Right kidney (tissue), 9 donors: ENCODE data around the gene NCOA5.

Source experiments
- DNase-seq: peaks from one replicate; pipeline ENCODE4 v3.0.0-alpha.2; 2016
- long read RNA-seq, 8 donors: transcript quantifications; one replicate each; lab custom pipeline, GENCODE V29; 2026

NCOA5 gene
- long read RNA-seq, donor 1, transcript NCOA5-201 (8 exons, 3,220 nt), result major isoform, 7 of 12 reads
- long read RNA-seq, donor 1, partial matches to known transcripts, result 0 of 12 reads
- long read RNA-seq, donor 1, other reads (novel, unspliced or antisense), result 5 of 12 reads
- long read RNA-seq, donor 2, transcript NCOA5-201 (8 exons, 3,220 nt), result major isoform, 5 of 5 reads
- long read RNA-seq, donor 2, partial matches to known transcripts, result 0 of 5 reads
- long read RNA-seq, donor 2, other reads (novel, unspliced or antisense), result 0 of 5 reads
- long read RNA-seq, donor 3, partial matches to known transcripts, result 0 of 1 reads
- long read RNA-seq, donor 3, other reads (novel, unspliced or antisense), result 0 of 1 reads
- long read RNA-seq, donor 4, partial matches to known transcripts, result 0 of 1 reads
- long read RNA-seq, donor 4, other reads (novel, unspliced or antisense), result 0 of 1 reads
- long read RNA-seq, donor 5, transcript NCOA5-201 (8 exons, 3,220 nt), result major isoform, 6 of 6 reads
- long read RNA-seq, donor 5, partial matches to known transcripts, result 0 of 6 reads
- long read RNA-seq, donor 5, other reads (novel, unspliced or antisense), result 0 of 6 reads
- long read RNA-seq, donor 6, partial matches to known transcripts, result 5 of 9 reads
- long read RNA-seq, donor 6, other reads (novel, unspliced or antisense), result 0 of 9 reads
- long read RNA-seq, donor 7, transcript NCOA5-201 (8 exons, 3,220 nt), result major isoform, 9 of 28 reads
- long read RNA-seq, donor 7, partial matches to known transcripts, result 19 of 28 reads
- long read RNA-seq, donor 7, other reads (novel, unspliced or antisense), result 0 of 28 reads
- long read RNA-seq, donor 8, transcript NCOA5-201 (8 exons, 3,220 nt), result major isoform, 6 of 6 reads
- long read RNA-seq, donor 8, partial matches to known transcripts, result 0 of 6 reads
- long read RNA-seq, donor 8, other reads (novel, unspliced or antisense), result 0 of 6 reads

DNA sequence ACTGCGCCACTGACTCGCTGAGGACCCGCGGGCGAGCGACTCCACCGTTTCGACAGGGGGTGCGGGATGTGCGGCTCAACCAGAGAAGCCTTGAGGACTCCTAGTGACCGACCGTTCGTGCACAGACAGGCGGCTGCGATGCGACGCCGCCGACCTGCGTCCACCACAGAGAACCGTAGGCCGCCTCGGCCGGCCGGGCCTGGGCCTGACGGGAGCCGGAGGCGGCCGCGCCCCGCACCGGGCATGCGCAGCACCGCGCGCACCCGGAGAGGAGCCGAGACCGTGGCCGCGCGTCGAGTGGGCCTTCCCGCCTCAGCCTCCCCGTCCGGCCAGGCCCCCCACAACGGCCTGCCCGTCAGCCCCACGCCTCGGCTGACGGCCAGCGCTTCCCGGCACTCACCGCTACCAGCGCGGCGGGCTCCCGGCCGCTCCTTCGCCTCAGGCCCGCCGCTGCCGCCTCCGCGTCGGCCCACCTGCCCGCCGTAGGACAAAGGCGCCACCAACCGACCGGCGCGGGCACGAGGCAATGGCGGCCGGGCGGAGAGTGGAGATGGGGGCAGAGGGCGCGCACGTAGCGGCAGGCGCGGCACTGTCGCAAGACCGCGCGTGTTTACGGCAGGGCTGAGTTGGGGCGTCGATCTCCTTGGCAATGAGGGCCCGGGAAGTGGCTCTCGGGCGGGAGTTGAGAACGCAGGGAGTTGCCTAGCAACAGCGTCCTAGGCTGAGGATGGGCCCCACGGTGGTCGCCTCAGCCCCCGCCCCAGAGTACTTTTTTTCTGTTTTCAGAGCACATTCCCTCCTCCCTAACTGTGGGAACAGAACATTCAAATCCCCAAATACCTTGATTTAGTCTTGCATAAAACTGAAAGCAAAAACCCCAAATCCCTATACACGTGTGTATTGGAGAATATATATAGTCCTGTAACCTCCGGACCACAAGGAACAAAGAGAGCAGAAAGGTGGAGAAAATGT, at the start of gene NCOA5:
TSS of gene NCOA5 (minus strand) at position 546 of the 972 bp plus-strand sequence. CDS start 10,538 bp downstream, outside the sequence.
- DNase-seq, result peak; percentile 100

DNA sequence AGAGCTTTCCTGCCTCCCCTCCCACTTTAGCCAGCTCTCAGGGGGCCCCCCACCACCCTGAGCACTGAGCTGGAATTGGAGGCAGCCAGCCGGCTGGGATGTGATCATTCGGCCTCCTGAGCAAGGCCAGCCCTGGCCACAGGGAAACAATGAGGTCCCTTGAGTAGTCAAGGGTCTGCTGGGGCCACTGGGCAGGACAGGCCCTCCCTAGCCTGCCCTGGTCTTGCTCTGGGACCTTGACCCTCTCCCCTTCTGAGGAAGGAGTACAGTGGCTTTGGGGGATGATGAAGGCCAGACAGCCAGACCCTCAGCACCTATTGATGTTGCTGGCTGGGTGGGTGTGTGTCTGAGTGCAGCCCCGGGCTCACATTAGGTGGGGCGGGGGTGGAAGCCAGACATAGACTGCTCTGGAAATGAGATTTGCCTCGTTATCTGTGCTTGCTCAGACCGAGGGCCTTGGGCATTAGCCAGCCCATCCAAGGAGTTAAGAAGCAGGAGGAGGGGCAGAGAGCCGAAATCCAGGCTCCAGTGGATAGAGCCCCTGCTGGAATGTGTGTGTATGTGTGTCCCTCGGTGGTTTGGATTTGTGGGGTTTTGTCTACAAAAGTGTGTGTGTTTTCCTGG, 49.6 kb upstream of the NCOA5 start:
- no peak for DNase-seq

DNA sequence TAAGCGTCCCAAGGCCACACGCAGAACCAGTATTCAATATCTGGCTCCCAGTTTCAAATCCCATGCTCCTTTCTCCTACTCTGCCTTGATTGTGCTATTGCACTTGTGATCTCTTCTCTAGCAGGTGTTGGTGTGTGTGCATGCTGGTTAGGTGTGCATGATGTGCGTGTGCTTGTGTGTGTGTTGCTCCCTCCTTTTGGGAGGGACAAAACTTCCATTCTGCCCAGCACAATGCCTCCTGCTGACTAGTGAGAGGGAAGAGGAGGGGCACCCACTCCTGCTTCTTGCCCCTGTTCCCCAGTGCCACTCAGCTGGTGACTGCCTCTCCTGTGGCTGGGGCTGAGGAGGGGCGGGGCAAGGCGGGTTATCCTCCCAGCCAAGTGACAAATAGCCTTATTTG, 48.1 kb upstream of the NCOA5 start:
- no peak for DNase-seq

DNA sequence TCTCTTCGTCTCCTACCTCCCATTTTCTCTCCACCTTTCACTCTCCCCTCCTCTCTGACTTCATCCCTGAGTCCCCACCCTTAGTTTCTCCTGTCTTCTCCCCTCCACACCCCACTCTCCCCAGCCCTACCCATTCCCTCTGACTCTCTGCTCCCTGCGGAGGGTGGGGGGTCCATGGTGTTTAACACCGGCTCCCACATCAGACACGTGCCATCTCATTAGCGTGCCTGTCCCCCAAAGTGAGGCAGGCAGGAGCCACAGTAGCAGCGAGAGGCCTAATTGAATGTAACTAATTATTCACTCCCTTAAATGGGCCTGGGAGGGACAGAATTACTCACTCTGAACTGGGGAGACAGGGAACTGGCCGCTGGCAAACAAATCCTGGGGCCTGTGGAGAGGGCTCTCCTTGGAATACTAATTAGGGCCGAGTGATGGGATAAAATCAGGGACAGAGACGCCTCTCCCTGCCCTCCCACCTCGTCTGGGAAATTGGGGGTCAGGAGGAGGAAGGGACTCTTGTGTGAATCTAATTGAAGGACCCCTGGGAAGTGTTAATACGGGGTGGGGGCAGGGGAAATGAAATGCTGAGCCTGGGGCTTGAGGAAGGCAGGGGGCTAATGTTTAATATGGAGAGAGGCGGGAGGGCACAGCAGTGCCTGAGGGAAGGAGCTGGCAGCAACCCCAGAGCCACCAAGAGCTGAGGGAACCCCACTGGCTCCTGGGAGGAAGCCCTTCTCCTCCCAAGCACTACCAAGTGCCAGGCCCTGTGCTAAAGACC, 46.3 kb upstream of the NCOA5 start:
- no peak for DNase-seq

DNA sequence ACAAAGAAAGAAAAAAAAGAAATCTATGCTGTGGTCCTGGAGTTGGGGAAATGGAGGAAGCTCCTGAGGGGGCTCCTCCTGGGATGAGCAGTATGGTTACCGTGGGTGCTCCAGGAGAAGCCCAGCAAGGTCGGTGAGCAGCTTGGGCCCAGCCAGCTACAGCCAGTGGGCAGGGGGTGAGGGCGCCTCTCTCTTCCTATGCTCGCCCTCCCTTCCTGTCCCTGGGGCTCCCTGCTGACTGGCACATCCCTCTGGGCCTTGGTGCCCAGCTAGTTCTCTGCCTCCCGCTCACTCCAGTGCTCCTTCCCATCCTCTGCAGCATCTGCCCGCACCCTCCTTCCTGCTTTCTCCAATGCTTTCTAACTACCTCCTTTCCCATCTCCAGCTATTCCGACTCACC, 45.0 kb upstream of the NCOA5 start:
- no peak for DNase-seq

DNA sequence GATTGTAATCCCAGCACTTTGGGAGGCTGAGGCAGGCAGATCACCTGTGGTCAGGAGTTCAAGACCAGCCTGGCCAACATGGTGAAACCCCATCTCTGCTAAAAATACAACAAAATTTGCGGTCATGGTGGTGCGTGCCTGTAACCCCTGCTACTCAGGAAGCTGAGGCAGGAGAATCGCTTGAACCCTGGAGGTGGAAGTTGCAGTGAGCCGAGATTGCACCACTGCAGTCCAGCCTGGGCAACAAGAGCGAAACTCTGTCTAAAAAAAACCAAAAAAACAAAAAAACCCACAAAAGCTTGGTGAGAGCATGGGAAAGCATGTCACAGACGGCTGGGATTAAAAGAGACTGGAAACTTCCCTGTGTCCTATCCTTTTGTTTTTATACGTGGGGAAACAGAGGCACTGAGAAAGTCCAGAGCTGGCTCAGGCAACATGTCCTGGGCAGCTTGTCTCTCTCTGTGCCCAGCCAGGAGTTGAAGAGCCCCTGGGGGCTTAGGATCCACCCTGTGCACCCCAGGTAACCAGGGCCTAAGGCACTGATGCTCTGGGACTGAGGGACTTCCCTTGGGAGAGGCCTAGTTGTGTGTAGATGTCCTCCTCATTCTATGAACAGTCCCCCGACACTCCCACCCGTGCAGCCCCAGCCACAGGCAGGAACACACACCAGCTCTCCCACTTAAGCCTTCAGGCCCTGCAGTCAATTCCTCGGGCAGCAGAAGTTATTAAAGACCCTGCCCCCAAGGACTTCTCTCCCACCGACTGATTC, 44.3 kb upstream of the NCOA5 start:
- no peak for DNase-seq

DNA sequence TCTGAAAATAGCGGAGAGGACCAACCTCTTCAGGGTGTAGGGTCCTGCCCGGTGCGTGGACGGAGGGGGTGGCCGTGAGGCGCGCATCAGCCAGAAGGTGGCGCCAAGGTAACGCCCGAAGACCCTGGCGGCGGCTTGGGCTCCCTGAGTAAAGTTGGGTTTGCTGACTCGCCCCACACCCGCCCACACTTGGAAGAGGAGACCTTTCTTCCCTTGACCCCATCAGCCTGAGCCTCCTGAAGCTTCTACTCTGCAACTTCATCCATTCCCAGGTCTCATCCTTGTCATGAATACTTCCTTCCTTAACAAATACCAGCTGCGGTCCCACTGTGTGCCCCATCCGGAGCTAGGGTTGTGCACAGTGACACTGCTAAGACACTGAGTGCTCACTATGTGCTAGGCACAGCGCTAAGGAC, 43.0 kb upstream of the NCOA5 start:
- DNase-seq, result peak; percentile 47

DNA sequence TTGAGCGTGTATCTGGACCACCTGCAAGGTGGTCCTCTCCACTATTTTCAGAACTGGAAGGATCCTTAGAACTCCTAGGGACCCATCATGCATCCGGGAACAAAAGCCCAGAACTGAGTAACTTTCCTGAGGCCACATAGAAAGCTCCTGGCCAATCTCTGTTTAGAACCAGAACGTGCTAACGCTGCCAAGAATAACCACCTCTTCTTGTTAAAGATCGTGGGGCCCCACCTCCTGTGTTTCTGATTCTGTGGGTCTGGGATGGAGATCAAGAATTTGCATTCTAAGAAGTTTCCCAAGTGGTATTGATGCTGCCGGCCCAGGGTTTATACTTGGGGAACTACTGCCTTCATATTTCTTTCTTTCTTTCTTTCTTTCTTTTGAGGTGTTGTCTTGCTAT, 41.6 kb upstream of the NCOA5 start:
- no peak for DNase-seq

DNA sequence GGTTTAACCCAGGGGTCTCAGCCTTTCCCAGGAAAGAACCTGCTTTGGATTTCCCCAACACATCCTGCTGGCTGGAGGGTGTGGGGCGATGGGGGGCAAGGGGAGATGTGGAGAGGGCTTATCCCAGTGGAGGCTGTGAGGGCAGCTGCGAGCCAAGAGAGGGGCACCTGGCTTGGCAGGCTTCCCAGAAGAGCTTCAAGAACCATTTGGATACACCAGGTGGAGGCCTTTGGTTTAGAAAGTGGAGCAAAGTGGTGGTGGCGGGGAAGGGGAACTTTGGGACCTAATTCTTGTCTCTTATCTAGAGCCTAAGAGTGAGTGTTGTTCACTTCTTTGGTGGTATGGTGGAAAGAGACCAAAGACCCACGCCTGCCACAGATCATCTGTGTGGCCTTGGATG, 40.8 kb upstream of the NCOA5 start:
- no peak for DNase-seq

DNA sequence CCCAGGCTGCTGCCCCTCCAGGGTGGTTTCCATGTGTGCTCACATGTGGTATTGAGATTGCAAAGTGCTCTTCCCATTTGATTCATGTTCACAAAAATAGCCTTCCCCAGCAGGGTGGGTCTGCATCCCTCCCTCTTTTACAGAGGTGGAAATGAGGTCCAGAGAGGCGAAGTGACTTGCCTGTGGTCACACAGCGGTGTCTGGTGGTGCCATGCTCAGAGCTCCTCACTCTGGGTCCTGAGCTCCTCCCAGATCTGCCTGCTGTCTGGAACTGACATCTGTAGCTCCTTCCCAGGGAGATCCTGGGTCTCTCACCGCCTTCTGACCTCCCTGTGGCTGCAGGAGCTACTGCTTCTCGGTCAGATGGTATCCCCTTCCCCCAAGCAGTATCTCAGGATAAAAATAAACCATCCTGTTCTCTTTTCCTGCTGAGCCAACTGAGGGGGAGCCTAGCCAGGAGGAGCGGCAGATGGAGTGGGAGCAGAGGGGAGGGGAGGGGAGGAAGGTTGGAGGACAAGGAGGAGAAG, 40.3 kb upstream of the NCOA5 start:
- no peak for DNase-seq

DNA sequence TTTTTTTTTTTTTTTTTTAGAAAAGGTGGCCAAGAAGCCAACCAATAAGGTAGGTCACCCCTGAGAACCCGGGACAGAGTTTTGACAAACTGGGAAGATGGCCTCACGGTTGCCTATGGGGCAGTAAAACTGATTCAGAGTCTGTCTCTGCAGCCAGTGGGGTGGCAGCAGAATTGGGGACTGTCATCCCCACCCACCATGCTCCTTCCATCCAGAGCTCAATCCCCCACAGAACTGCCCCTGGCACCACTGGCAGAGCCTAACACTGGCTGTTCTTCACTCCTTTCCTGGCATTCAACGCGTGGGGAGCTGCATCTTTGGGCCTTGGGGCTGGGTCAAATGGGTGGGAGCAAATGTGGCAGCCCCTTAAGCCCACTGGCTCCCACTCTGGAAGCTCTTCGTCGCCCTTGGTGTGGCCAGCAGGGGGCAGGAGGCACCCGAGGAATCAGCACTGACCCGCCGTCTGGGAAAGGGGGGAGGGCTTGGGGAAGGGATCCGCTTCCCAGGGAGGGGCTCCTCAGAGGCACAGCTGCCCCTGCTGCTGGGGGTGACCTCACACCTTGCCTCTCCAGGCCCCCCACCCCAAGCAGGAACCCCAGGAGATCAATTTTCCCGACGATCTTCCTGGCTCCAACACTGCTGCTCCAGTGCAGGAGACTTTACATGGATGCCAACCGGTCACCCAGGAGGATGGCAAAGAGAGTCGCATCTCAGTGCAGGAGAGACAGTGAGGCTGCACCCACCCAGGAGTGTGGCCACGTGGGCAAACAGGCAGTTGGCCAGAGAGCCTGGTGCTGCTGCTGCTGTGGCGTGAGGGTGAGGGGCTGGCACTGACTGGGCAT, 38.8 kb upstream of the NCOA5 start:
- no peak for DNase-seq

DNA sequence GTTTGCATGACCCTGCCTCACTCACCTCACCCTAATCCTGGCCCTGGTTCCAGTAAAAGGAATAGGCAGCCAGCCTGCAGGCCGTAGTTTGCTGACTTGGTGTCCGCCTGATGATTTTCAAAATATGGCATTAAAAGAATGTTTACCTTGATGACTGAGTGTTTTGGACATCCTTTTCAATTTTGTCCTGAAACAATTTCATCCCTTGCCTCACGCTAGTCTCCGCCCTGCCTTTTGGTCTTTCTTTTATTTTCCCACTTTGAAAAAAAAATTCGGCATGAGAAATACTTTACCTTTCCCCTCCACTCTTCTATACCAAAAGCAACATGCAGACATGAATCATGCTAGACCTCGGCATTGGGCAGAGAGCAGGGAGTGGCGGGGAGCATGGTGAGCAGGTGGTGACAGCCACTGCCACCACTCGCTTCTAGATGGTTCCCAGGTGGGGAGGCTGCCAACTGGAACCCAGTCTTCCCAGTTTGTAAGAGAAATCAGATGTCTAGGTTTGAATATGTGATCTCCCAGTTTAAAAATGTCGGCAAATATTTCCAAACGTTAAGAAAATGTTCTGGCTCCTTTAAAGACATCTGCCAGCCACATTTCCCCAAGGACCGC, 37.7 kb upstream of the NCOA5 start:
- no peak for DNase-seq

DNA sequence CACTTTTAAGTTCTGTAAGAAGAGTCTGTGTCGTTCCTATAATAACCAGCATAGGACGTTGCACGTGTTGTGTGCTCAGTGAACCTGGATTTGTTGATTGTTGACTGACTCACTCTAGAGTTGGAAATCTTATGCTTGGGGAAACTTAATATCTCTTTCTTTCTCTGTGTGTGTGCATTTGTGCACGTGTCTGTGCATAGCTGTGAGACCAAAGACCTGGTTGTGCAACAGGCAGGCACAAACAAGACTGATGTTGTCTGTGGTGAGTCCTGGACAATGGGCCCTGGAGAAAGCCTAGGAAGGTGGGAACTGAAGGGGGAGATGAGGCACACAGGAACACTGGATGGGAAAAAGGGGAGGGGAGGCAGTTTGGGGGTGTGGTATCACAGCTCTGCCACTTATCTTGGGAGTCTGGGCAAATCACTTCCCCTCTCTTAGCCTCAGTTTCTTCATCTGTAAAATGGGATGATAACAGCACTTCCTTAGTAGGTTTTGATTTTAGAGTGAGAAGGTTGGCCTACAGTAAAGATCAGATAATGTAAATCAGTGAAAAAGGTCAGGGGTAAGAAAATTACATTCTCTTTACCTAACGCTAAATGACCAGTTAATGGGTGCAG, 36.8 kb upstream of the NCOA5 start:
- no peak for DNase-seq

DNA sequence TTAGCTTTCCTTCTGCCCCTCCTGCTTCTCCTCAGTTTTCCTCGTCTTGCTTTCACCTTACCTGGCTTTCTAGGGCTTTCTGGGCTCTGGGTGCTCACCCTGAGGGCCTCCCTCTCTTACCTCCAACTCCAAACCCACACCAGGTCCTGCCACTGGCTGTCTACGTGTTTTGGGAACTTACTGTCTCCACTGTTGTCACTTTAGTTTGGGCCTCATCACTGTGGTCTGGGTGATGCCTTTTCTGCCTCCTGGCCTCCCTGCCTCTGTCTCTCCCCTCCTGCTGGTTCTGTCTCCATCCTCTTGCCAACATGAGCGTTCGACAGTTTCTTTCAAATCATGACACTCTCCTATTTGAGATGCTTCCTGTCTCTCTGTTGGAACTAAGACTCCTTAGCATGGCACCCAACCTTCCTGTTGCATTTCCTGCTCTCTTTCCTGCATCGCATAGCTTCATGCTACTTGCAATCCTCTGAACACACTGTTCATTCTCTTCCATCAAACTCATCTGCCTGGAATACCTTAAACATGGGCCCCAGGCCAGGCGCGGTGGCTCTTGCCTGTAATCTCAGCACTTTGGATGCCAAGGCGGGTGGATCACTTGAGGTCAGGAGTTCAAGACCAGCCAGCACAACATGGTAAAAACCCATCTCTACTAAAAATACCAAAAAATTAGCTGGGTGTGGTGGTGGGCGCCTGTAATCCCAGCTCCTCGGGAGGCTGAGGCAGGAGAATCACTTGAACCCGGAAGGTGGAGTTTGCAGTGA, 33.9 kb upstream of the NCOA5 start:
- DNase-seq, result no peak

DNA sequence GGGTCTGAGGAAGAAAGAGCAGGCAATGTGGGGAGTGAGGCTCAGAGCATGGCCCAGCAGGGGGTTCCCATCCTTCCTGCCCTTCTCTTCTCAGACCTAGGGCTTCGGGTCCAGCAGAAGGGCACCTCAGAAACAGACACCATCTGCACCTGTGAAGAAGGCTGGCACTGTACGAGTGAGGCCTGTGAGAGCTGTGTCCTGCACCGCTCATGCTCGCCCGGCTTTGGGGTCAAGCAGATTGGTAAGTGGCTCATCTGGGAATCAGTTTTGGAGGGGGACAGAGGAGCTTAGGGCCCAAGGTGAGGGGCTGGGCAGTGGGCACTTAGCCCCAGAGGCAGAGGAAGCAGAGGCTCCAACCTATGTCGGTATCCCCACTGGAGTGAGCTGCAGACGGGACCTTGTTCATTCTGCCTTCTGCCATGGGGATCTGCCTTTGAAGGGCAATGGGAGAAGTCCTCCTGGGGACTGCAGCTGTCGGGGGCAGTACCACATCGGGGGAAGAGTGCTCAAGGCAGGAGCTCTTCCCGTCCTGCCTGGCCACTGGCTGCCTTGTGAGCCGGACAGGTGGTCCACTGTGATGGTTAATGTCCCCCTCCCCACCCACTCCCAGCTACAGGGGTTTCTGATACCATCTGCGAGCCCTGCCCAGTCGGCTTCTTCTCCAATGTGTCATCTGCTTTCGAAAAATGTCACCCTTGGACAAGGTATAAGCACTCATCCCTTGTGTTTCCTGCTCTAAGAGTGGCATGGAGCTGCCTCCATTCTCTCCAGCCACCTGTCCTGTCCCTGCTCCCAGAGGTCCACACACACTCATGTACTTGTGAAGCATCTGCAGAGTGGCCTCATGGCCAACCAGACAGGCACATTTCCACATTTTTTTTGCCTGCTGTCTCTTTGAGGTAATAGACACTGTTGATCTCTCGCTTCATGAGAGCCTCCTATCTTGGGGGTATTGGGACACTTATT, 33.0 kb upstream of the NCOA5 start:
- DNase-seq, result no peak

DNA sequence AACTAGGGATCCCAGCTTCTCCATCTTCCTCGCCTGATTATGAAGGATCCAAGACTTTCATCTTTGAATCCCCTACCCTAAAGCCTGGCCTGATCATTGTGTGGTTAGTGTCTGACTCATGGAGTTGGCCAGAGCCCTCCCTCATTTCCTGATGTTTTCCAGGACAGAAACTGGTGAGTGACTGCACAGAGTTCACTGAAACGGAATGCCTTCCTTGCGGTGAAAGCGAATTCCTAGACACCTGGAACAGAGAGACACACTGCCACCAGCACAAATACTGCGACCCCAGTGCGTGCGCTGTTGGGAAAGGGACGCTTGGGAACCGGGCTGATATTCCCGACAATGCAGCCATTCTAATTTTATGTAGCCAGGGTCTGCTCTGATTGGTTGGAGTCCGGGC, 32.3 kb upstream of the NCOA5 start:
- no peak for DNase-seq
